HG03045 (cell line): ENCODE results near the gene FGD5.

Experiments
- ATAC-seq: cut with Tn5 transposase; IDR thresholded peaks from one replicate; pipeline ENCODE4 v1.9.1; 2021; ENCODE audit warnings: mild to moderate bottlenecking, moderate library complexity; ENCODE audit not compliant: unreplicated experiment

The FGD5 gene

DNA sequence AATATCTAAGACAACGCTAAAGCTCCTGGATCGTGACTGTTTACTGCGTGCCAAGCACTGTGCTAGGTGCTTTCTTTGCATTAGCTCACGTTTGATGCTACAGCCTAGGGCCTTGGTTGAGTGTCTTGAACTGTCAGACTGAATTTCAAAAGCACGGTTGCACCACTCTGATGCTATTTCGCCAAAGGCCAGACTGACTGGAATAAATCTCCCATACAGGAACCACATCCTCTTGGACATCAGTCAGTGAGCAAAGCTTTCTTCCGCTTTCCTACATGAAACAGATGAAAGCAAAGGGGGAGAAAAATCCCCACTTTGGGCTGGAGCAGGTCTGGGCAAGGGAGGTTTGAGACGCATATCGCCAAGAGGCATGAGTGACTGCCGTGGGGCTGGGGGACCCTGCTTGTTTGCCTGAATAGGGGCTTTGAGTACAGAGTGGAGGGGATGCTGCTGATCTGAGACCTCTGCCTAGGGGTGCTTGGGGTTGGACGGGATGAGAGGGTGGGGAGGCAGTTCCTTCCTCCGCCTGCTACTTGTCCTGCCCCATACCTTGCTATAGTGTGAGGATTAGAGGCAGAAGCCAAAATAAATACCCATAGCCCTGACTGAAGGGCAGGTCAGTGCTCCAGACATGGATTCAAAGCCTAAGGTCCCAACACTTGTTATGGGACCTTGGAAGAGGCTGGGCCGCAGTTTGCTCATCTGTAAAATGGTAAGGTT is 5.3 kb downstream of the FGD5 start:
- no peak for ATAC-seq

DNA sequence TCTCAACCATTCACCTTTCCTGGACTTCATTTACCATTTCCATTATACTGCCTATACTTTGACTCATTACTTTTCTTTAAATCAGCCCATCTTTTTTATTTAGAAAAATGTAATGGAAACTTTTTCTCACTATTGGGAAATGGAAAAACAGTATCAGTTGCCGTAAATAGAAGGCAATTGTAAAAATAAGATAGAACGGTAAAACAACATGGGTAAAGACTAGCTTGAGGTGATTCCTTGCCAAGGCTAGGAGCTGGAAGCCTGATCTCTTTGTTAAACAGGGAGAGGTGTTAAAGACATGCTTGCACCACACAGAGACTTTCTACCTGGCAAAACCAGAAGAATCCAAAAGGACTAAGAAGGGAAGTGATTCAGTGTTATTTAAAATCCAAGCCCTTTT is 5.9 kb downstream of the FGD5 start:
- ATAC-seq, result no peak

- ATAC-seq, result no peak
Measured at GRCh38 chr3:14826069-14826468, 7.3 kb downstream of the FGD5 start.

DNA sequence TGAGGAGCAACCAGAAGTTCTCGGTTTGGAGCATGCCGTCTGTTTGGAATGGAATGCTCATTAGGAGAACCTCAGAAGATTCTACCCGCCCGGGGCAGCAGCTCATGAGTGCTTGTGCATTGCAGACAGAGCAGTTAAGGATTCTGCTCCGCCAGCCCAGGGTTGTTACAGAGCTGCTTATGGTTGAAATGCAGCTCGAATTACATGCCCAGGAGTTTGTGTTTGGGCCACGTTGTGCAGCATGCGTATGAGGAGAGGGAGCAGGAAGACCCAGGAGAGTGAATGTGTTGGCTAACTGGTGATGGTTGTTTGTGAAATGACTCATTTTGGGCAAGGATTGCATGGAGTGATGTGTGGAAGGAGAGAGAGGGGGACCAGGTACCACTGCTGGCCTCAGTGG is 9.0 kb downstream of the FGD5 start:
- no peak for ATAC-seq

- no peak for ATAC-seq
Measured at GRCh38 chr3:14829811-14830210, 11.0 kb downstream of the FGD5 start.

- no peak for ATAC-seq
Measured at GRCh38 chr3:14831916-14832450, 13.2 kb downstream of the FGD5 start.

- ATAC-seq, result no peak
Measured at GRCh38 chr3:14832975-14833722, 14.4 kb downstream of the FGD5 start.

DNA sequence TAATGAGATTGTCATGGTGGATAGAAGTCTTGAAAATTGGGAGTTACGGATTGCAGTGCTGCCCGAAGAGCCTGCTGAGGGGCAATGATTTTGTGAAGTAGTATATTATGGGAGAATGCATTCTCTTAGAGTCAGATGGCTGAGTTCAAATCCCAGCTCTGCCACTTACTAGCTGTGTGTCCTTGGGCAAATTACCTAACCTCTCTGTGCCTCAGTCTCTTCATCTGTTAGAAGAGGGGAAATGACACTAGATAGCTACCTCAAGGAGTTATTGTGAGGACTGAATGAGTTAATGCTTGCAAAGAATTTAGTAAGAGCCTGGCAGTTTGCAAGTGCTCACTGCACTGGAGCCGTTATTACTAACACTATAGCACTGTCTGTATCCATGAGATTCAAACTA is 15.4 kb downstream of the FGD5 start:
- no peak for ATAC-seq

DNA sequence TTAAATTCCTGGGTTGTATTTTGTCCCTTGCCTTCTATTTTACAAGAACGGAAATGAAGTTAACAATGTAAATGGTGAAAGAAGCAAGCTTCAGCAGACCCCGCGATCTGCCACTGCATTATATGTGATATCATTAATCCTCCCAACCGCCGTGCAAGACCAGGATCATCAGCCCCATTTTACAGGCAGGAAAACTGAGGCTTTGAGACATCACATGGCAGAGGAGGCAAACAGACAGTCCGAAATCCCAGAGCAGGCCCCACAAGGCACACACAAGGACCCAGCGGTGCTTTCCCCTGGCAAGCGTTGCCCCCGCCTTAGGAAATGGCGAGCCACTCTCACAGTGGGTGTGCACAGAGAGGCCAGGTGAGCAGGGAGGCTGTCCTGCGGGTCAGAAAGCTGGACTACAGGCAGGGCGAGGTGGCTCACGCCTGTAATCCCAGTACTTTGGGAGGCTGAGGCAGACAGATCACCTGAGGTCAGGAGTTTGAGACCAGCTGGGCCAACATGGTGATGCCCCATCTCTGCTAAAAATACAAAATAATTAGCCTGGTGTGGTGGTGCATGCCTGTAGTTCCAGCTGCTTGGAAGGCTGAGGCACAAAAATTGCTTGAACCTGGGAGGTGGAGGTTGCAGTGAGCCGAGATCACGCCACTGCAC is 16.2 kb downstream of the FGD5 start:
- ATAC-seq, result no peak

DNA sequence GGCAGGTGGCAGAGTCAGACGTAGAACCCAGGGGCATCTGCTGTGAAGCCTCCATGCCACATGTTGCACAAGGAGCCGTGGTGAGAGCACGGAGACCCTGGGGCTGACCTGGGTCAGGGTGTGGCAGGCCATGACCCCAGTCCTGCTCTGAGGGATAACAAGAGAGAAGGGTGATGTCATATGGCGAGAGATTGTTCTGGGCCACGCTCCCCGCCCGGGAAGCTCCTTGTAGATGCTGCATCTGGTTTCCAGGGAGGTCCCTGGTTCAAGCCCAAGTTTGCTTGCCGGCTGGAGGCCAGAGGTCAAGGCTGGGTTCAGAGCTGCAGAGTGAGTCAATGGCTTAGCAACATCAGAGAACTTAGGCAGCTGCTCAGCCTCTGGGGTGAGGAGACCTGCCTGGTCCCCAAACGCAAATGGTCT is 17.3 kb downstream of the FGD5 start:
- no peak for ATAC-seq

DNA sequence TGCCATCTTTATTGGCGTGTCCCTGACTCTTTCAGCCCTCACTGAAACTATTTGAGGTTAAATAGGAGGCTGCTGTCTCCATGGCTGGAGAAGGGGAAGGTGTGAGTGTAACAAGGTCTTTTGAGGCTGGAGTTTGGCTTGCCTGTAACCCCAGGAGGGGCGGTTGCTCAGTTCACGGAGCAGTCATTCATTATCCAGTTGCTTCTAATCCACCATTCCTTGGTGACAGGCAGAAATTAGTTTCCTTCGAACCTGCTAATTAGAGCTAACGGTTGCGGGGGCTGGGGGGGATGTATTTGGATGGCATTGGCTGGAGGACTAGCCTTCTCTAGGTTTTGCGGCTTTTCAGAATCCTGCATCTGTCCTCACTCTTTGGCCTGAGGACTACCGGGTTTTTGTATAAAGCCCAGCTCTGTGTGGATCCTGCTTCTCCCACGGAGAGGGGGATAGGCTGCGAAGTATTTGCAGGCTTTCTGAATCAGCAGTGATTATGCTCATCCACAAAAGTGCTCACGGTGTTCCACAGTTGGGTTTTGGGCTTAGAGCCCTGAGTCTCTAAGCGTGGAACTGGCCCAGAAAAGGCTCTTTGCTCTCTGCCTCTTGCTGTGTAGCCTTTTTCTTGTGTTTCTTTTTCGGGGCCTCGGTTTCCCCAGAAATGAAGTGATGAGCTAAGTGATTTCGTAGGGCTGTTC is 18.6 kb downstream of the FGD5 start:
- ATAC-seq, result no peak

GRCh38 chr3:14837878-14838258 is 19.1 kb downstream of the FGD5 start:
- ATAC-seq, result no peak

DNA sequence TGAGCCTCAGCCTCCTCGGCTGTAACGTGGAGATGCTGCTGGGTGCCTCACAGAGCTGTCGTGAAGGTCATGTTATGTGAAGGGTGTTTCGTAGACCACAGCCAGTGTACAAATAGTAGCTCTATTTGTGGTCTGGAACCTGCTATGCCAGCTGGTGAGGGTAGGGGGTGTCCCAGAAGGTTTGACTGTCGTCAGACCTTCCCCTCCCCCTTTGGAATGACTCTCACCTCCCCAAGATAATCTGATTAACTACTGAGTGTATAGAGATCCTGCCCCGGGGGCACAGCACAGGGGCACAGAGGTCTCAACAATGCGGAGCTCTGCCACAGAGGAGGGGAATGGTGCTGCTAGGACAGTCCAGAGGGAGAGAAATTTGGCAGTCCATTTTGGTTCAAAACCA is 20.5 kb downstream of the FGD5 start:
- no peak for ATAC-seq

DNA sequence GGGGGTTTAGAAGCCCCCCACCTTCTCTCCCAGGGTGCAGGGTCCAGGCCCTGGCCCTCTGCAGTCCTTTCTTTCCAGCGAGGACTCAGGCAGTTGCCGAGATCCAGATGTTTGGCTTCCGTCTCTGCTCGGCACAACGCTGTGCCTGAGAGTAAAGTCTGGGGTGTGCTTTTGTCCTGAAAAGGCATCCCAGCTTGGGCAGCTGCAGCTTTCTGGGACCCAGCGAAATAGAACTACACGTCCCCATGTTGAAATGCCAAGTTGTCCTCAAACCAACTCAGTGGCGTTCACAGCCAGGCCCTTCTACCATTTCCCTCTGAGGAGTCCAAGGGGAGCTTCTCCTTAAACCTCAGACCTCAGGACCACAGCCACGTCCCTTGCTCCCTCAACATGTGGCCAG is 23.1 kb downstream of the FGD5 start:
- ATAC-seq, result no peak

DNA sequence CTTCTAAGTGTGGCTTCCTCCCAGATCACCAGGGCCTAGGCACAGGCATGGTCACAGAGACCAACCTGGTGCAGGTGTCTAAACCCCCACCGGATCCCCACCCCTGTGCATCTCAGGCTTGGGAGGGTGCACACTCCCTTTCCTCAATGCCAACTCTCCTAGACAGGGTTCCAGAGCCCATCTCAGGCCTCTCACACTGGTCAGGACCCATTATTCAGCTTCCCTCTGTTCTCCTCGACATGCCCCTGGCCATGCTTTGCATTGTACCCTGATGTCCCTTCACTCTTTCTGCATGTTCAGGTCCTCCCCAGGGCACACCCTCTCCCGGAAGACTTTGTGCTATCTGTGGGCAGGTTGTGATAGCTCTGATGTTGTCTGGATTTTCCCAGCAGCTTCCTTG is 23.5 kb downstream of the FGD5 start:
- ATAC-seq, result no peak

DNA sequence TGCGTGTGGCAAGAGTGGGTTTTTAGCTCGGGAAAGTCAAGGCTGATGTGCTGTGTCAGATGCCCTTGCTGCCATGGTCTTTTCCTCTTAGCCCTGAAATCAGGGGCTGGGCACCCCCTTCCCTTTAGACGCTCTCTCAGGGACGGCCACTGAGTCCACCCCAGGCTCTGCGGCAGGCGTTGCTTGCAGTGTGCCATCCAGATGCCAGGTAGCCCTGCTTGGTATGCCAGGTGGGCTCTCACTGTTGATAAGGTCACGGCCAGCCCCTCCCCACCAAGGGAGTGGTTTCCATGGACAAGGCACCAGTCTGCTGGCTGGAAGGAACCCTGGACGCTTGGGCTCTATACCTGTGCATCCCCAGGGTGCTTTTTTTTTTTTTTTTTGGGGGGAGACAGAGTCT is 24.6 kb downstream of the FGD5 start:
- ATAC-seq, result no peak

DNA sequence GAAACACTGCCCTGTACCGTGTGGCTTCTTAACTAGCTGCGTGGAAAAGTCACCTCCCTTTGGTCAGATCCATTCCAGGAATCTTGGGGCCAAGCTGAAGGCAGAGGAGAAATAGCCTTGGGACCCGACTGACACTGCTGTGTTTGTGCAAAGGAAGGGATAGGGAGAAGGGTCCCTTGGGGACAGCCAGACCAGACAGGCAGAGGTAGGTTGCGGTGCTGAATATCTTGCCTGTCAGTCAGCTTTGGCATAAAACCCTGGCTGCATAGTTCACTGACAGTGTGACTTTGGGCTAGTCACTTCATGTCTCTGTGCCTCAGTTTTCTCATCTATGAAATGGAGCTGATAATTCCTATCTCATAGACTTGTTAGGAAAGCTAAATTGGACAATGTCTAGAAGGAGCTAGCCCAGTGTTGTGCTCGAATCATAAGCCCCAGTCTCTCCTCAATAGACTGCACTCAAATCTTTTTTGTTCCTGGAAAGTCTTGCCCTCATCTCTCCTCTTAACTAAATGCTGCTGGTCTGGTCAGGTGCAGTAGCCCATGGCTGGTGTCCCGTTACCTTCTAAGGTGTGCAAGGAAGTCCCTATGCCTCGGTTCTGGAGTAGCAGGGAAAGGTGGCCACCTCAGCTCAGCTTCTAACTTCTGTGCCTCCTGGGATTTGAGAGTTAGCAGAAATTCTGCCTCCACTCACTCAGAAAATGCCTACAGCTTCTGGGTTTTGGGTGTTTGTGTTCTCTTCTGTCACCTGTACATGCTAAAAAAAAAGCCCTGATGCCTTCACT is 25.8 kb downstream of the FGD5 start:
- no peak for ATAC-seq

DNA sequence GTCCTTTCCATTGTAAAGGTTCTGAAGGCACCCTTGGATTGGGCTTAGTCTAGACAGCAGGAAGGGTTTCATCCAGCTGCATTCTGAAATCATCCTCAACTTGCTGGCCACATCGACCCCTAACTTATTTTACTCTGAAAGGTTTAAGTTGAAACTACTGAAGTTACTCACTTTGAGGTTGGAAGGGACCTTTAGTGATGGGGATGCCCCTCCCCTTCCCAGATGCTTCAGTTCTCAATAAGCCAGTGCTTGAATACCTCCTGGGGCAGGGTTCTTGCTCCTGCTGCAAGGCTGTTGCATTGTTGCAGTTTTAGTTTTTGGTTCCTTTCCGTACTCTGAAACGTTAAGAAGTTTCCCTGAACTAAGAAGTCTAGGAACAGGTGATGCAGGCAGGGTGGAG is 26.4 kb downstream of the FGD5 start:
- no peak for ATAC-seq

GRCh38 chr3:14845826-14846225 is 27.1 kb downstream of the FGD5 start:
- no peak for ATAC-seq

DNA sequence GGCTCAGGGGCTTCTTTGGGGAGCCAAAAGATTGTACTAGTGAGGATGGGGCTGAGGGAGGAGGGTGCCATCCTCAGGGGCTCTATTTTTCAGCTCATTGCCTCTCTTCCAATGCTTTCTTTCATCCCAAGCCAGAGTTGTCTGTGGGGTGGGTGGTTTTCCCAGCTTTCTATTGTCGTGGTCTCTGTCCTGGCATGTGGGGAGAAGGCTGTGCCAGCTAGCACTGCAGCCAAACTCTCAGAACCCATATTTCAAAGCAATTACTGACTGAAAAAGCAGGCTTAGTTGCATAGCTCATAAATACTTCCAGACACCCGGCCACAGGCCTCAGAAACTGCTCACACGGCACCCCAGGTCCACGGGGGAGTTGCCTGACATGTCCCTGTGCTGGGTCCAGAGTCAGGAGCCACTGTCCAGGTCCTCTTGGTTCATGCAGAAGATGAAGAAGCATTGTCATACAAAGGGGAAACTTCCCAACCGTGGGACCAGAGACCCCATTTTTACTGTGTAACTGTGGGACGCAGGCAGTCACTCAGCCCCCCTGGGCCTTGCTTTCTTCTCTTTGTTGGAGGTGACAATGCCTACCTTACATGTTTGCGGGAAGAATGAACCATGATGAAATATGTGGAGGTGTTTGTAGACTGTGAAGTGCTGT is 27.6 kb downstream of the FGD5 start:
- no peak for ATAC-seq
